ENCODE results near the gene NFATC4.

GRCh38 chr14:24409192-24409591 lies 41.2 kb downstream of the NFATC4 start:
- TF ChIP-seq CTCF (IDR thresholded peaks at IDR 0.05) (no peak), EP300 (IDR thresholded peaks at IDR 0.05) (no peak), POLR2A (IDR thresholded peaks at IDR 0.05) (no peak)

All from tibial nerve (tissue), 4 donors.